Fibroblast of lung (primary cell): ENCODE measurements around the gene MYBPC2.

ENCODE experiments used
- EZH2 ChIP-seq: IDR thresholded peaks from 2 replicates; pipeline ENCODE4 v1.5.1; 2012; ENCODE audit warnings: low read length, control low read depth, mild to moderate bottlenecking; ENCODE audit errors: missing control alignments
- TF ChIP-seq, protein P1 (sequence below), 2 donors: IDR thresholded peaks in 1 of 2; conservative IDR thresholded peaks in 1 of 2; 1 replicate in 1 of 2; 2 replicates in 1 of 2; pipeline ENCODE4 v1.5.1; 2011 to 2012; ENCODE audit warnings: low read length in 2 of 2, control low read depth in 1 of 2, inconsistent platforms in 1 of 2, low read depth in 1 of 2, mild to moderate bottlenecking in 1 of 2

DNA sequence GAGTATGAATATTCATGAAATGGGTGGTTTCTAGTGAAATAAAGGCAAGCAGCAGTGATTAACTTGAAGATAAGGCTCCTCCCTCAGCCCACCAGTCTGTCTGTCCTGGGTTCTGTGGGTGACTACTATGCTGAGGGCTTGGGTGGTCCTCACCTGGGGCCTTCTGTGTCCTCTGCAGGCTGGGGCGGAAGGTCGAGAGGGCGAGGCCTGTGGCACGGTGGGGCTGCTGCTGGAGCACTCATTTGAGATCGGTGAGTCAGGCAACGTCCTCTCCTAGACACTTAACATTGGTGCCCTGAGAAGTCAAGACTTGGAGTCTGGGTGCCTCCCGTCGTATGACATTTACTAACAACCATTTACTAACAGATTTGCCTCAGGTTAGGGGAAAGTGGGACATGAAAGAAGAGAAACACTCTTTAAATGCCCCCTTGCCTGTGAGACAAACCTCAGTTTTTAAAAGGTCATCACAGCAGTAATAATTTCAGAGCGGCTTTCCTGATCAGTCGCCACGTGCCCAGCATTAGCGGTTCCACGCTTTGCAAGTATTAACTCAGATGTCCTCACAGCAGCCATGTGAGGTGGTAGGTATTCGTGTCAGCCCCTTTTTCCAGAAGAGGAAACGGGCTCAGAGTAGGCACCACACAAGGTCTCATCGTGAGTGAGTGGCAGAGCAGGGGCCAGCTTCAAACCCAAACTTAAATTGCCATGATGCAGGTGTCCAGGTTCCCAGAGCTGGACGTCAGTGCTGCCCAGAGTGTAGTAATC, 45.2 kb downstream of the MYBPC2 start:
- TF ChIP-seq, protein P1, sequence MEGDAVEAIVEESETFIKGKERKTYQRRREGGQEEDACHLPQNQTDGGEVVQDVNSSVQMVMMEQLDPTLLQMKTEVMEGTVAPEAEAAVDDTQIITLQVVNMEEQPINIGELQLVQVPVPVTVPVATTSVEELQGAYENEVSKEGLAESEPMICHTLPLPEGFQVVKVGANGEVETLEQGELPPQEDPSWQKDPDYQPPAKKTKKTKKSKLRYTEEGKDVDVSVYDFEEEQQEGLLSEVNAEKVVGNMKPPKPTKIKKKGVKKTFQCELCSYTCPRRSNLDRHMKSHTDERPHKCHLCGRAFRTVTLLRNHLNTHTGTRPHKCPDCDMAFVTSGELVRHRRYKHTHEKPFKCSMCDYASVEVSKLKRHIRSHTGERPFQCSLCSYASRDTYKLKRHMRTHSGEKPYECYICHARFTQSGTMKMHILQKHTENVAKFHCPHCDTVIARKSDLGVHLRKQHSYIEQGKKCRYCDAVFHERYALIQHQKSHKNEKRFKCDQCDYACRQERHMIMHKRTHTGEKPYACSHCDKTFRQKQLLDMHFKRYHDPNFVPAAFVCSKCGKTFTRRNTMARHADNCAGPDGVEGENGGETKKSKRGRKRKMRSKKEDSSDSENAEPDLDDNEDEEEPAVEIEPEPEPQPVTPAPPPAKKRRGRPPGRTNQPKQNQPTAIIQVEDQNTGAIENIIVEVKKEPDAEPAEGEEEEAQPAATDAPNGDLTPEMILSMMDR (conservative IDR thresholded peaks at IDR 0.05 in 1 of 2, IDR thresholded peaks at IDR 0.05 in 1 of 2; ENCODE audit: low read depth in 1 of 2, low read length in 2 of 2) = no peak
- TF ChIP-seq EZH2 = no peak
